HEK293 (cell line): Measurements from ENCODE around the gene SHD.

ENCODE experiments used
- CTCF ChIA-PET: fragments of 350-600 bp; formaldehyde crosslinking; extraction: SDS; loops from one replicate; lab custom pipeline; 2021; ENCODE audit warnings: antibody characterized with exemption; lab: Yijun Ruan, JAX
- POLR2A ChIA-PET: fragments of 300-600 bp; formaldehyde crosslinking; extraction: SDS; loops from one replicate; lab custom pipeline; 2020; ENCODE audit warnings: antibody characterized with exemption, inconsistent platforms; lab: Yijun Ruan, JAX
- H3K27ac ChIP-seq: fragments of 200-500 bp; sonication (Bioruptor generic); 2 replicates; pipeline ENCODE4 v1.5.1; 2014; ENCODE audit warnings: low read depth, low read length, control low read depth, inconsistent platforms; ENCODE audit errors: extremely low read depth
- H3K36me3 ChIP-seq, 2 experiments: fragments of 200-500 bp in 1 of 2; sonication (Bioruptor generic) in 1 of 2; 1 replicate in 1 of 2; 2 replicates in 1 of 2; pipeline ENCODE4 v1.5.1; 2014 to 2017; ENCODE audit warnings: inconsistent platforms in 2 of 2, low read length in 2 of 2; ENCODE audit not compliant: control insufficient read depth in 2 of 2, insufficient read depth in 1 of 2
- H3K4me1 ChIP-seq: fragments of 200-500 bp; sonication (Bioruptor generic); 2 replicates; pipeline ENCODE4 v1.5.1; 2014; ENCODE audit warnings: mild to moderate bottlenecking, low read length, inconsistent platforms; ENCODE audit not compliant: control insufficient read depth, insufficient read depth
- H3K4me3 ChIP-seq: 2 replicates; pipeline ENCODE4 v1.5.1; 2011; ENCODE audit warnings: low read depth, mild to moderate bottlenecking, control low read depth, low read length, moderate library complexity
- H3K9me3 ChIP-seq: fragments of 200-500 bp; sonication (Bioruptor generic); 2 replicates; pipeline ENCODE4 v1.5.1; 2014; ENCODE audit warnings: low read depth, low read length, inconsistent platforms; ENCODE audit not compliant: control insufficient read depth, insufficient read depth
- KLF16 ChIP-seq: fragments of 450-650 bp; formaldehyde crosslinking; IDR thresholded peaks from 2 replicates; pipeline ENCODE4 v1.5.1; 2017; ENCODE audit warnings: missing biosample characterization, missing genetic modification characterization
- ZBTB1 ChIP-seq: fragments of 450-650 bp; formaldehyde crosslinking; IDR thresholded peaks from 2 replicates; pipeline ENCODE4 v1.5.1; 2016; ENCODE audit warnings: missing biosample characterization, missing genetic modification characterization
- ZBTB20 ChIP-seq: fragments of 450-650 bp; formaldehyde crosslinking; IDR thresholded peaks from 2 replicates; pipeline ENCODE4 v1.5.1; 2016; ENCODE audit warnings: missing biosample characterization, missing genetic modification characterization
- ZBTB7A ChIP-seq: fragments of 450-650 bp; formaldehyde crosslinking; IDR thresholded peaks from 2 replicates; pipeline ENCODE4 v1.5.1; 2016; ENCODE audit warnings: low read depth, missing biosample characterization, missing genetic modification characterization
- ZFP3 ChIP-seq: fragments of 450-650 bp; formaldehyde crosslinking; IDR thresholded peaks from 2 replicates; pipeline ENCODE4 v1.5.1; 2016; ENCODE audit warnings: low read depth, missing biosample characterization, missing genetic modification characterization
- ZNF175 ChIP-seq: fragments of 450-650 bp; formaldehyde crosslinking; IDR thresholded peaks from 2 replicates; pipeline ENCODE4 v1.5.1; 2016; ENCODE audit warnings: missing biosample characterization, missing genetic modification characterization
- ZNF394 ChIP-seq: fragments of 450-650 bp; formaldehyde crosslinking; IDR thresholded peaks from 2 replicates; pipeline ENCODE4 v1.5.1; 2016; ENCODE audit warnings: missing biosample characterization, missing genetic modification characterization, mild to moderate bottlenecking, moderate library complexity, borderline replicate concordance
- ZNF488 ChIP-seq: fragments of 450-650 bp; formaldehyde crosslinking; IDR thresholded peaks from 2 replicates; pipeline ENCODE4 v1.5.1; 2016; ENCODE audit warnings: missing biosample characterization, missing genetic modification characterization
- ZNF510 ChIP-seq: fragments of 450-650 bp; formaldehyde crosslinking; IDR thresholded peaks from 2 replicates; pipeline ENCODE4 v1.5.1; 2018; ENCODE audit warnings: mild to moderate bottlenecking, missing genetic modification characterization, missing biosample characterization; ENCODE audit not compliant: insufficient replicate concordance
- ZNF626 ChIP-seq: fragments of 450-650 bp; sonication (Bioruptor Pico); formaldehyde crosslinking; IDR thresholded peaks from 2 replicates; pipeline ENCODE4 v1.5.1; 2018; ENCODE audit warnings: missing biosample characterization, missing genetic modification characterization, inconsistent platforms
- TF ChIP-seq, protein P1 (sequence below): fragments of 450-650 bp; formaldehyde crosslinking; IDR thresholded peaks from 2 replicates; pipeline ENCODE4 v1.5.1; 2016; ENCODE audit warnings: missing biosample characterization, missing genetic modification characterization

SHD gene

GRCh38 chr19:4310247-4311121 lies 31.4 kb downstream of the SHD start (continued):
- TF ChIP-seq ZBTB1, result no peak

DNA sequence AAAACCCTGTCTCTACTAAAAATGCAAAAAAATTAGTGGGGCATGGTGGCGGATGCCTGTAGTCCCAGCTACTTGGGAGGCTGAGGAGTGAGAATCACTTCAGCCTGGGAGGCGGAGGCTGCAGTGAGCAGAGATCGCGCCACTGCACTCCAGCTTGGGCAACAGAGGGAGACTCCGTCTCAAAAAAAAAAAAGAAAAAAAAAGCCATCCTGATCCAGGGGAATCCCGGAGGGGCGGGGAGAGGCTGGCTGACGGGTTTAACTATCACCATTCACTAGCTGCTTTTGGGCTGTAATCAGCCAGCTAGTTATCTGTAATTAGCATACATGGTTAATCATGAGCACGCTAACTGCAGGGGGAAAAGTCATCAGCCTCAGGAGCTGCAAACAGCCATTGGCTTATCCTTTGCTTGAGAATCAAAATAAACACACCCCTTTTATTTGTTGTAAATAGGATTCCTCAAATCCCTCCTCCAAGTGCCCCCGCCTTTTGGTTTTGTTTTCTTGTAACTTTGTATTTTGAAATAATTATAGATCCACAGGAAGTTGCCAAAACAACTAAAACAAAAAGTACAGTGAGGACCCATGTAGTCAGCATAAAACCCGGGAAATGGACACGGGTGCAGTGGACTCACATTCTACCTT lies 34.9 kb downstream of the SHD start:
- no peaks in the 10 kb centered on the region for H3K4me1 ChIP-seq
- POLR2A ChIA-PET, result interaction anchor here (0.7 kb wide), 1 partner anchor 8 kb away, joined by 3 read pairs; no protein-coding TSS in a partner anchor
- no peak for TF ChIP-seq ZNF510 (tag by site-specific recombination)
- TF ChIP-seq ZNF626 (tag by site-specific recombination), result no peak
- H3K9me3 ChIP-seq, result no peaks in the 10 kb centered on the region
- H3K36me3 ChIP-seq, result peaks cover 6 to 50% of the 10 kb centered on the region in 2 experiments; a peak in 2 of 3 replicates
- no peak overlapping the region for H3K4me3 ChIP-seq
- H3K27ac ChIP-seq, result no peak overlapping the region
- CTCF ChIA-PET, result interaction anchor here (0.7 to 1.0 kb wide), 2 partner anchors 39 to 88 kb away, joined by 4 to 6 read pairs; no protein-coding TSS in a partner anchor

GRCh38 chr19:4316956-4317355 lies 37.9 kb downstream of the SHD start:
- no peaks in the 10 kb centered on the region for H3K4me1 ChIP-seq
- ChIA-PET CTCF (interaction anchor here (0.6 to 1.0 kb wide), 2 partner anchors 9 to 50 kb away, joined by 3 read pairs; no protein-coding TSS in a partner anchor), POLR2A (interaction anchor here (0.6 kb wide), 1 partner anchor 30 kb away, joined by 3 read pairs; no protein-coding TSS in a partner anchor)
- H3K4me3 ChIP-seq, result no peak overlapping the region
- no peak overlapping the region for H3K27ac ChIP-seq
- no peaks in the 10 kb centered on the region for H3K9me3 ChIP-seq
- no peak for TF ChIP-seq KLF16 (tag by site-specific recombination)
- no peak for TF ChIP-seq ZBTB7A (tag by site-specific recombination)
- no peak for TF ChIP-seq ZNF175 (tag by site-specific recombination)
- peaks cover 6 to 30% of the 10 kb centered on the region in 2 experiments; a peak in 2 of 3 replicates for H3K36me3 ChIP-seq

- H3K36me3 ChIP-seq, result peaks cover 6 to 27% of the 10 kb centered on the region in 2 experiments; a peak in 2 of 3 replicates
- H3K4me1 ChIP-seq, result no peaks in the 10 kb centered on the region
- no peaks in the 10 kb centered on the region for H3K9me3 ChIP-seq
- ChIA-PET CTCF (no interaction called here), POLR2A (interaction anchor here (1.6 kb wide), 1 partner anchor 41 kb away, joined by 4 read pairs; no protein-coding TSS in a partner anchor)
- H3K27ac ChIP-seq, result no peak overlapping the region
- peak; percentile 73 for TF ChIP-seq ZFP3
- TF ChIP-seq, protein P1, sequence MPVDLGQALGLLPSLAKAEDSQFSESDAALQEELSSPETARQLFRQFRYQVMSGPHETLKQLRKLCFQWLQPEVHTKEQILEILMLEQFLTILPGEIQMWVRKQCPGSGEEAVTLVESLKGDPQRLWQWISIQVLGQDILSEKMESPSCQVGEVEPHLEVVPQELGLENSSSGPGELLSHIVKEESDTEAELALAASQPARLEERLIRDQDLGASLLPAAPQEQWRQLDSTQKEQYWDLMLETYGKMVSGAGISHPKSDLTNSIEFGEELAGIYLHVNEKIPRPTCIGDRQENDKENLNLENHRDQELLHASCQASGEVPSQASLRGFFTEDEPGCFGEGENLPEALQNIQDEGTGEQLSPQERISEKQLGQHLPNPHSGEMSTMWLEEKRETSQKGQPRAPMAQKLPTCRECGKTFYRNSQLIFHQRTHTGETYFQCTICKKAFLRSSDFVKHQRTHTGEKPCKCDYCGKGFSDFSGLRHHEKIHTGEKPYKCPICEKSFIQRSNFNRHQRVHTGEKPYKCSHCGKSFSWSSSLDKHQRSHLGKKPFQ (tag by site-specific recombination), result no peak
- no peak for TF ChIP-seq ZBTB20 (tag by site-specific recombination)
- H3K4me3 ChIP-seq, result no peak overlapping the region
Observed at GRCh38 chr19:4318460-4318859, 39.4 kb downstream of the SHD start.

DNA sequence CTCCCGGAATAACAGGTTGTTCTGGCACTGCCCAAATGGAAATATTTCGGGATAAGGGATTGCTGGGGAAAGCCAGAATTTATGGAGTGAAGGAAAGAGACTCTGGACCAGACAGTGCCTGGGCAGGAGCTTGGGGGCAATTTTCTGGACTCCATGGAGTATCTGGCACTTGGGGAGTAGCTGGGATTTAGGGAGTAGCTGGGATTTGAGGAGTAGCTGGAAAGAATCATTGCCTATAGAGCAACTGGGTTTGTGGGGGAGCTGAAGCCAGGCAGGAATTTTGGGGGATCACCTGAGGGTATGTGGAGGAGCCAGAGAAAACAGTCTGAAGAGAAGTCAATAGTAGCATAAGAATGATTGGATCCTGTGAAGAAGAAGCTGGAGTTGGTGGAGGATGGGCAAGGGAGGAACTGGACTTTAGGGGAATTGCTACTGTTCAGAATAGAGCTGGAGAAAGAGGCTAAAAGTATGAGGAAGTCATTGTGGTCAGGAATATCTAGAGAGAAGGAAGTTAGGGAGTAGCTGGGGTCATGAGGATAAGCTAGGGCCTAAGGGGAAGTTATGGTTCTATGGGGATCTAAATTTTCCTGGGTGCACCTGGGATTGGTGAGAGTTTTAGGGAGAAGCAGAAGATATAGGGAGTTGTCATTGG lies 40.1 kb downstream of the SHD start:
- CTCF ChIA-PET, result no interaction called here
- POLR2A ChIA-PET, result interaction anchor here (0.6 to 4.1 kb wide), 4 partner anchors 24 to 83 kb away, joined by 3 to 29 read pairs (median 5); partner anchors contain the start of genes CHAF1A and MPND

More for the DNA sequence above, 40.1 kb downstream of the SHD start:
- no peaks in the 10 kb centered on the region for H3K9me3 ChIP-seq
- no peak for TF ChIP-seq ZNF488 (tag by site-specific recombination)
- TF ChIP-seq ZNF394 (tag by site-specific recombination), result peak; percentile 100
- H3K36me3 ChIP-seq, result peaks cover 6 to 27% of the 10 kb centered on the region in 2 experiments; a peak in 2 of 3 replicates
- no peaks in the 10 kb centered on the region for H3K4me1 ChIP-seq
- no peak overlapping the region for H3K4me3 ChIP-seq
- no peak overlapping the region for H3K27ac ChIP-seq
